Measurements from ENCODE around the gene CMSS1. TPM values are rescaled to one million over a fixed set of nuclear protein-coding genes. Genes with fewer than 3 reads are reported as not detected.

The CMSS1 gene
- total and polyA plus RNA-seq, 2 donors (not counting 1 experiment from before 2014, with no cell fraction given), result 7.3 to 22.8 TPM

DNA sequence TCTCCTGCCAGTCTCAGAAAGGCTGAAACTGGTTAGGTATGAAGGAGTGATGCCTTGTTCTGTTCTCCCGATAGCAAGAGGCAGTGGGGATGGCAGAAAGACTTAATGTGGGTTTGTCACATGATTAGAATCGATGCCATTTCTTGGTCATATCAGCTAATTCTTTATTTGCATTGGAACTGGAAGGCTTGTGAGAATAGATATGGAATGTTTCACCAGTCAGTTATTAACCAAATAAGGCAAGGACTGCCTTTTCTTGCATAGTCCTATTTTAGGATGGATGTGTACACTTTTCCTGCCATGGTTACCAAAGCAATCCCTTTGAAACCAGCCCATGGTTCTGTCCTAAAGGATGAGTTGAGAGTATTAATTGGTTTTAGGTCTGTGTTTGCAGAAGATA is 262.9 kb downstream of the CMSS1 start:
- ChIA-PET CTCF (no interaction called here), POLR2A (no interaction called here)
- Histone ChIP-seq H3K79me2 (ENCODE audit: control insufficient read depth, insufficient read depth, low read length) (no peaks in the 10 kb centered on the region), H3K27ac (ENCODE audit: low read length in 2 of 2) (no peak overlapping the region), H3K4me1 (ENCODE audit: control insufficient read depth in 2 of 2, insufficient read depth in 2 of 2, low read length in 2 of 2) (peaks cover 3 to 8% of the 10 kb centered on the region in 2 donors), H3K4me2 (replicated peaks; ENCODE audit: low read depth, low read length, poor library complexity, severe bottlenecking) (no peak overlapping the region), H2AFZ (ENCODE audit: insufficient read depth, low read depth, low read length, poor library complexity, severe bottlenecking) (no peak overlapping the region), H4K20me1 (ENCODE audit: control insufficient read depth, insufficient read depth, low read length, poor library complexity, severe bottlenecking) (no peaks in the 10 kb centered on the region), H3K4me3 (ENCODE audit: control extremely low read depth in 1 of 5, extremely low read depth in 1 of 5, insufficient read depth in 1 of 5, low read depth in 2 of 5, low read length in 4 of 5) (no peak overlapping the region), H3K9me3 (ENCODE audit: control extremely low read depth in 1 of 3, control insufficient read depth in 2 of 3, insufficient read depth in 1 of 3, low read length in 2 of 3) (no peaks in the 10 kb centered on the region), H3K36me3 (replicated peaks in 1 of 2; ENCODE audit: control extremely low read depth in 1 of 2, control insufficient read depth in 1 of 2, extremely low read depth in 1 of 2, insufficient read depth in 2 of 2, low read length in 1 of 2) (peaks cover 0 to 4% of the 10 kb centered on the region in 2 experiments), H3K9ac (ENCODE audit: low read length) (no peak overlapping the region), H3K27me3 (replicated peaks in 1 of 4; ENCODE audit: control extremely low read depth in 1 of 4, control insufficient read depth in 3 of 4, insufficient read depth in 4 of 4, low read length in 3 of 4) (no peaks in the 10 kb centered on the region)
- DNase-seq (no peak), ATAC-seq (ENCODE audit: low read depth) (no peak)
- TF ChIP-seq, protein P1, sequence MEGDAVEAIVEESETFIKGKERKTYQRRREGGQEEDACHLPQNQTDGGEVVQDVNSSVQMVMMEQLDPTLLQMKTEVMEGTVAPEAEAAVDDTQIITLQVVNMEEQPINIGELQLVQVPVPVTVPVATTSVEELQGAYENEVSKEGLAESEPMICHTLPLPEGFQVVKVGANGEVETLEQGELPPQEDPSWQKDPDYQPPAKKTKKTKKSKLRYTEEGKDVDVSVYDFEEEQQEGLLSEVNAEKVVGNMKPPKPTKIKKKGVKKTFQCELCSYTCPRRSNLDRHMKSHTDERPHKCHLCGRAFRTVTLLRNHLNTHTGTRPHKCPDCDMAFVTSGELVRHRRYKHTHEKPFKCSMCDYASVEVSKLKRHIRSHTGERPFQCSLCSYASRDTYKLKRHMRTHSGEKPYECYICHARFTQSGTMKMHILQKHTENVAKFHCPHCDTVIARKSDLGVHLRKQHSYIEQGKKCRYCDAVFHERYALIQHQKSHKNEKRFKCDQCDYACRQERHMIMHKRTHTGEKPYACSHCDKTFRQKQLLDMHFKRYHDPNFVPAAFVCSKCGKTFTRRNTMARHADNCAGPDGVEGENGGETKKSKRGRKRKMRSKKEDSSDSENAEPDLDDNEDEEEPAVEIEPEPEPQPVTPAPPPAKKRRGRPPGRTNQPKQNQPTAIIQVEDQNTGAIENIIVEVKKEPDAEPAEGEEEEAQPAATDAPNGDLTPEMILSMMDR (IDR thresholded peaks at IDR 0.05), result no peak
- TF ChIP-seq EZH2 (IDR thresholded peaks at IDR 0.05; ENCODE audit: borderline replicate concordance, insufficient read depth, low read depth, low read length, poor library complexity, severe bottlenecking), result no peak
- 100% methylated on average over 2 of the region's 2 CpGs for WGBS (ENCODE audit: insufficient coverage)
- Mint-ChIP-seq H3K27ac (no peak overlapping the region), H3K9me3 (ENCODE audit: insufficient read depth) (no peaks in the 10 kb centered on the region), H3K4me1 (peaks cover 14% of the 10 kb centered on the region), H3K4me3 (no peak overlapping the region), H3K27me3 (no peaks in the 10 kb centered on the region)
- intact Hi-C loops (cut with micrococcal nuclease), result no loop called here

- WGBS (ENCODE audit: insufficient coverage), result no CpG with 5 or more reads among the region's 1 CpG
- CTCF ChIA-PET, result no interaction called here
- H3K9me3 Mint-ChIP-seq (ENCODE audit: insufficient read depth), result no peaks in the 10 kb centered on the region
These were observed 263.6 kb downstream of the CMSS1 start for GRCh38 chr3:100081311-100081710.

More at GRCh38 chr3:100081311-100081710, 263.6 kb downstream of the CMSS1 start:
- H3K27me3 Mint-ChIP-seq, result no peaks in the 10 kb centered on the region
- peaks cover 14% of the 10 kb centered on the region for H3K4me1 Mint-ChIP-seq
- H3K27ac Mint-ChIP-seq, result no peak overlapping the region
- no peaks in the 10 kb centered on the region for H3K79me2 ChIP-seq (ENCODE audit: control insufficient read depth, insufficient read depth, low read length)
- intact Hi-C loops (cut with micrococcal nuclease), result no loop called here
- H2AFZ ChIP-seq (ENCODE audit: insufficient read depth, low read depth, low read length, poor library complexity, severe bottlenecking), result no peak overlapping the region
- no peak for DNase-seq
- no peaks in the 10 kb centered on the region for H3K27me3 ChIP-seq (replicated peaks in 1 of 4; ENCODE audit: control extremely low read depth in 1 of 4, control insufficient read depth in 3 of 4, insufficient read depth in 4 of 4, low read length in 3 of 4)
- ATAC-seq (ENCODE audit: low read depth), result no peak
- H3K4me2 ChIP-seq (replicated peaks; ENCODE audit: low read depth, low read length, poor library complexity, severe bottlenecking), result no peak overlapping the region
- H3K9me3 ChIP-seq (ENCODE audit: control extremely low read depth in 1 of 3, control insufficient read depth in 2 of 3, insufficient read depth in 1 of 3, low read length in 2 of 3), result no peaks in the 10 kb centered on the region
- TF ChIP-seq, protein P1 (IDR thresholded peaks at IDR 0.05), result no peak
- no peak for TF ChIP-seq EZH2 (IDR thresholded peaks at IDR 0.05; ENCODE audit: borderline replicate concordance, insufficient read depth, low read depth, low read length, poor library complexity, severe bottlenecking)
- no peak overlapping the region for H3K4me3 Mint-ChIP-seq
- H3K9ac ChIP-seq (ENCODE audit: low read length), result no peak overlapping the region
- POLR2A ChIA-PET, result no interaction called here
- H3K4me3 ChIP-seq (ENCODE audit: control extremely low read depth in 1 of 5, extremely low read depth in 1 of 5, insufficient read depth in 1 of 5, low read depth in 2 of 5, low read length in 4 of 5), result no peak overlapping the region
- peaks cover 0 to 4% of the 10 kb centered on the region in 2 experiments for H3K36me3 ChIP-seq (replicated peaks in 1 of 2; ENCODE audit: control extremely low read depth in 1 of 2, control insufficient read depth in 1 of 2, extremely low read depth in 1 of 2, insufficient read depth in 2 of 2, low read length in 1 of 2)
- no peaks in the 10 kb centered on the region for H4K20me1 ChIP-seq (ENCODE audit: control insufficient read depth, insufficient read depth, low read length, poor library complexity, severe bottlenecking)
- H3K4me1 ChIP-seq (ENCODE audit: control insufficient read depth in 2 of 2, insufficient read depth in 2 of 2, low read length in 2 of 2), result peaks cover 3 to 8% of the 10 kb centered on the region in 2 donors
- no peak overlapping the region for H3K27ac ChIP-seq (ENCODE audit: low read length in 2 of 2)

Measured in B cell (primary cell).